ENCODE results near the gene MYO1B.

Gene MYO1B

DNA sequence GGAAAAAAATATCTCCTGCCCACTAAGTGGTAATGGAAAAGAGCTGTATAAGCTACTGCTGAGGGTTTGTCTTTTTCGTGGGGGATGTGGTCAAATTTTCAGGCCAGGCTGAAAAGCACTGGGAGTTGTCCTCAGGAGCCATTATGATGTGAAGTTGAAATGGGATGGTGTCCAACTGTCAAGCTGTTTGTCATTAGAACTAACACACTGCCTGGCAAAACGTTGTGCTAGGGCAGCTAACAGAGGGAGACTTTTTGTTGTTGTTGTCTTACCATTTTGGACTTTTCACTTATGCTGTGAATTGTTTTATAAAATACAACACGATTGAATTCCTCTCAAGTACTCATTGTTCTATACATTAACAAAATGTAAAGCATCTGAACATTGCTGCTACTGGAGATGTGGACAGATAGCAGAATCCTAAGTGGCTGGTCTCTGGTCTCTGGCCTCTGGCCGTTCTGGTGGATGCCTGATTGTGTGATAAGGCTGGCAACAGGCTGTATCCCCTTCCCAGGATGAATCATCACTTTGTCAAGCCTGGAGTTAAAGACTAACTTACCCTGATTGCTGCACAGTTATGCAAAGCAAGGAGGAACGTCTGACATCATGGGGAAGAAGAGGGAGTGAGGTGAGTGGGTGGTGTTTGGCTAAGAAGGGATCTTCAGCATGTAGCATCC lies 2.3 kb downstream of the MYO1B start:
- TF ChIP-seq ZFX (IDR thresholded peaks at IDR 0.05; ENCODE audit: borderline replicate concordance) = no peak
- TF ChIP-seq, protein P1, sequence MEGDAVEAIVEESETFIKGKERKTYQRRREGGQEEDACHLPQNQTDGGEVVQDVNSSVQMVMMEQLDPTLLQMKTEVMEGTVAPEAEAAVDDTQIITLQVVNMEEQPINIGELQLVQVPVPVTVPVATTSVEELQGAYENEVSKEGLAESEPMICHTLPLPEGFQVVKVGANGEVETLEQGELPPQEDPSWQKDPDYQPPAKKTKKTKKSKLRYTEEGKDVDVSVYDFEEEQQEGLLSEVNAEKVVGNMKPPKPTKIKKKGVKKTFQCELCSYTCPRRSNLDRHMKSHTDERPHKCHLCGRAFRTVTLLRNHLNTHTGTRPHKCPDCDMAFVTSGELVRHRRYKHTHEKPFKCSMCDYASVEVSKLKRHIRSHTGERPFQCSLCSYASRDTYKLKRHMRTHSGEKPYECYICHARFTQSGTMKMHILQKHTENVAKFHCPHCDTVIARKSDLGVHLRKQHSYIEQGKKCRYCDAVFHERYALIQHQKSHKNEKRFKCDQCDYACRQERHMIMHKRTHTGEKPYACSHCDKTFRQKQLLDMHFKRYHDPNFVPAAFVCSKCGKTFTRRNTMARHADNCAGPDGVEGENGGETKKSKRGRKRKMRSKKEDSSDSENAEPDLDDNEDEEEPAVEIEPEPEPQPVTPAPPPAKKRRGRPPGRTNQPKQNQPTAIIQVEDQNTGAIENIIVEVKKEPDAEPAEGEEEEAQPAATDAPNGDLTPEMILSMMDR (IDR thresholded peaks at IDR 0.05) = no peak
- H3K27ac ChIP-seq = no peak overlapping the region

DNA sequence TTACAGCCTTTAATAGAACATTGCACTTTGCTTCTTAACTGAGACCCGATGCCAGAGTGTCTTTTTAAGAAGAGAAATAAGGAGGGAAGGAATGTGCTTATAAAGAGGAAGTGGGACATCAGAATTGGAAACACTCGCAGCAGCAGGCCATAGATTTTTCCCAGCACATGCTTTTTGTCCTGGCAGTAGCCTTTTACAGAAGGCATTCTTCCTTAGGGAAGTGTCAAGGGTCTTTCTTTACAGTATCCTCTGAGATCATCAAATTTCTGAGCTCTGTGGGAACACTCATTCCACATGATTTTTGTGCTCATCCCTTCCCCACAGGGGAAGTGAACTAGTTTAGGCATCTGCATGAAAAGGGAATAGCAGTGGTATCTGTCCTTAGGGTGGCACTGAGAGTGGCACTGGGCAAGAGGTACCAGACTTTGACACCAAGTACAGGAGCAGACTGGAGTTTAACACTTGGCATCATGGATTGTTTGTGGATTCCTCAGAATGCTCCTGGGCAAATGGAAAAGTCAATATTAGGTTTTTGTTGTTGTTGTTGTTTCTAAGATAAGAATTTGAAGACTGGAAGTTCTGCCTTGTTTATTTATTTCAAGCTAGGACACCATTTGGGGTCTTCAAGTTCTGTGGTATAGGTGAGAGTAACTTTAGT lies 4.1 kb downstream of the MYO1B start:
- no peak overlapping the region for H3K27ac ChIP-seq
- TF ChIP-seq, protein P1 (IDR thresholded peaks at IDR 0.05) = no peak
- TF ChIP-seq ZFX (IDR thresholded peaks at IDR 0.05; ENCODE audit: borderline replicate concordance) = no peak

DNA sequence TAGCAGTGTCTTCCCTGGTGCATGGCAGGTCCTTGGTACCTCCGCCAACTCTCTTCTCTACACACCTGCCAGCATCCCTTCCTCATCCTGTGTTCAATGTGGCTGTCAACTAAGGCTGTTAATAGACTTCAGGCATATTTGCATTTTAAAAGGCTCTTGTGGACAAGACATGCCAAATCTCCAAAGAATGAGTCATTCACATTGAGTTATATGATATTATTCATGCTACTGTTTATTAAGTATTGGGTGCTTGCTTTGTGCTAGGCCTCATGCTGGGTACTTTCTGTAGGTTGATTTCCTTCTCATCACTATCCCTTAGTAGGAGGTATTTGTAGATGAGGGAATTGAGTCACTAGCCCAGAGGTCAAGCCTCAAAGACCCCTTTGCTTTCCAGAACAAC lies 5.2 kb downstream of the MYO1B start:
- no peak overlapping the region for H3K27ac ChIP-seq
- TF ChIP-seq ZFX (IDR thresholded peaks at IDR 0.05; ENCODE audit: borderline replicate concordance) = no peak
- TF ChIP-seq, protein P1 (IDR thresholded peaks at IDR 0.05) = no peak

DNA sequence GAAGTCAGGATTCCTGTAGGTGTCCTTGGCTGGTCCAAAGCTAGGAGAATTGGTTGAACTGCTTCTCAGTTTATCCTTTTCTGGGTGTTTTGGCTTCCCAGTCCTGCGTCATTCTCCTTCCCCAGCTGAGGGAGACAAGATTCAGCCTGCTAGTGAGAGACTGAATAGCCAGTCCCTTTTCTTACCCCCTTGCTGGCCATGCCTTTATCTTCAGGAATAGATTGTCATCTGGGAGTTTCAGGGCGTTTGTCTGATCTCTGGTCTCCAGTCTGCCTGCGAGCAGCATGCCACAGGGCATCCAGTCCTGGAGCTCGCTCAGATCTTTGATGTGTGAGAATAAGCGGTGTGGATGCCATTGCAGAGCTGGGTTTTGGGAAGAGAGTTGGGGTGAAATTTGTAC lies 5.8 kb downstream of the MYO1B start:
- TF ChIP-seq, protein P1 (IDR thresholded peaks at IDR 0.05) = no peak
- no peak for TF ChIP-seq ZFX (IDR thresholded peaks at IDR 0.05; ENCODE audit: borderline replicate concordance)
- H3K27ac ChIP-seq = no peak overlapping the region

DNA sequence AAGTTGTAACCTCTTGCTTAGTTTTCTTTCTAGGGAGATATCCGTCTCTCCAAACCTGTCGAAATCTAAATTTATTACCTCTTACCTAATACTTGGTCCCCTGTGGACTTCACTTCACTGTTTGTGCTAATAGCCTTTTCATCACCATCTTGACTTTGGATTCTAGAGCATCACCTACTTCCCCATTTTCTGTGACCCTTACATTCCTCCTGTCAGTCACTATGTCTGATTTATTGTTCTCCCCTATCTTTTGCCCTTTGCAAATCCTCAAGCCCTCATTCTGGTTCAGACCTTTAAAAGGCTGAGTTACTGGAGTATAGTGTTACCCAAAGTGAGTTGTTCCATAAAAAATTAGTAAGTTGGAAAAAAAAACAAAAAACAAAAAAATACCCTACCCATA lies 7.5 kb downstream of the MYO1B start:
- no peak overlapping the region for H3K27ac ChIP-seq
- no peak for TF ChIP-seq ZFX (IDR thresholded peaks at IDR 0.05; ENCODE audit: borderline replicate concordance)
- TF ChIP-seq, protein P1 (IDR thresholded peaks at IDR 0.05) = no peak

DNA sequence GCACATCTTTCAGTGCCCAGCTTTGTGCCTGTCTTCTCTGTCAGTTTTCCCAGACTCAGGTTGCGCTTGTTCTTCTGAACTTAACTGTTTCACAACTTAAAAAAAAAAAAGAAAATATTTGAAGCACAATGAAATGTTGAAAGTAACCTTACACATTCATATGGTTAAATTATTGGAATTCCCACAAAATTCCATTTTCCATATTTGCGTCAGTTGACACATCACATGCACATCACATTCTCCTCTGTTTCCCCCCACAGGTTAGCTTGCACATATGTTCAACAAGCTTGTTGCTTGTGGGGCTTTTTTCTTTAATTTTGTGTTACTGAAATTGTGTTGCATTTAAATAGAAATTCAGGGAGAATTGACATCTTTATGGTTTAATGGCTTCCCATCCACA lies 8.3 kb downstream of the MYO1B start:
- no peak overlapping the region for H3K27ac ChIP-seq
- TF ChIP-seq, protein P1 (IDR thresholded peaks at IDR 0.05) = no peak
- TF ChIP-seq ZFX (IDR thresholded peaks at IDR 0.05; ENCODE audit: borderline replicate concordance) = no peak

DNA sequence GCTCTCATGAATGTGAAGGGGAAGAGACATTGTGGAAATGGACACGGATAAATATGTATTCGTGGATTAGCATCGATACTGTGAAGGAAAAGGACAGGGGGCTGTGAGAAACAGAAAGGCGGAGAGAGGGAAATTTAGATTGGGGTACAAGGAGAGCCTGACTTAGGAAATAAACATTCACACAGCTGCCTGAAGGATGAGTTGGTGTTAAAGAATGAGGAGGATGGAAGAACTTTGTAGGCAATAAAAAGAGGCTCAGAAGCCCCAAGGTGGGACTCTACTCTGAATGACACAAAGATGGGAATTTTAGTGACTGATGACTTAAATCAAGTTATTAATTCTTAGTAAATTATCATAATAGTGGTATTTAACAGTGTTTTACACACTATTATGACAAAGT lies 10.1 kb downstream of the MYO1B start:
- no peak overlapping the region for H3K27ac ChIP-seq
- no peak for TF ChIP-seq ZFX (IDR thresholded peaks at IDR 0.05; ENCODE audit: borderline replicate concordance)
- TF ChIP-seq, protein P1 (IDR thresholded peaks at IDR 0.05) = no peak

All from 22Rv1 (cell line).